ENCODE data around the gene SLX9.

GRCh38 chr21:44934797-44935532 is 4.9 kb upstream of the SLX9 start:
- TF ChIP-seq EZH2phosphoT487 (IDR thresholded peaks at IDR 0.05; ENCODE audit: borderline replicate concordance, low read depth, low read length), result no peak
- no peak for TF ChIP-seq CTCF (conservative IDR thresholded peaks at IDR 0.05; ENCODE audit: low read length)
